Kidney capillary endothelial cell (primary cell): ENCODE measurements around the gene SLC6A7.
"Not testable (repeated sequence)": the region's sequence is repeated elsewhere in the genome, so short reads cannot be mapped to it uniquely, and the experiment has no call there.

ENCODE experiments used
- DNase-seq: peaks from one replicate; pipeline ENCODE4 v3.0.0-alpha.2; 2018; ENCODE audit warnings: low spot score

The SLC6A7 gene

DNA sequence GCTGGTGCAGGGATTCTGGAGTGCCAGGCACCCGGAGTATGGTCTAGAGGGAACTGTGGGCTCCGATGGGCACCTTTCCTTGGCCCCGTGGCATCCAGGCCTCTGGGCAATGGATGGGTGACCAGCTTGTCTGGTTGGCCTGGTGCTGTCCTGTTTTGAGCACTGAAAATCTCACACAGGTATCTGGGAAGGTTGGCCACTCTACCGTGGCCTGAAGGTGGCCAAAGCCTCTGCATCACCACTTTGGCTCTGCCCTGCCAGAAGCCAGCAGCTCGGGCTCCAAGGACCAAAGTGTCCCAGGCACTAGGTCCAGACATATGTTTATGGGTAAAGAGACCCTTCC, 28.8 kb downstream of the SLC6A7 start:
- DNase-seq = no peak

- no peak for DNase-seq
Observed at GRCh38 chr5:150219142-150219541, 29.3 kb downstream of the SLC6A7 start.

GRCh38 chr5:150219861-150220260, 30.0 kb downstream of the SLC6A7 start:
- DNase-seq = no peak

DNA sequence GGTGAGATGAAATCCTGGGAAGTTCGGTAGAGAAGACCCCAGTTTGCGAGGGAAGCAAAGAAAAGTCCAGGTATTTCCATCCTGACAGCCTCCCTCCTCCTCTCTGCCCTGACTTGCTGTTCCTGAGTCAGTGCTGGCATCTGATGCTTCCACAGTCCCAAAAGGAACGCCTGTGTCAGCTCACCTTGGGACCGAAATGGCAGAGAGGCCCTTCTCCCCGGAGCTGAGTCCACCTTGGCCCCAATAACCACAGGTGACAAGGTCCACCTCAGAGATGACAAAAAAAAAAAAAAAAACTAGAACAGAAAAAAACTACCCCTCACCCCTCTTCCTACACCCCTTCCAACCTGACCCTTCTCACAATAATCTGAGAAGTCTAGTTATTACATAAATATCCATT, 31.6 kb downstream of the SLC6A7 start:
- no peak for DNase-seq

DNA sequence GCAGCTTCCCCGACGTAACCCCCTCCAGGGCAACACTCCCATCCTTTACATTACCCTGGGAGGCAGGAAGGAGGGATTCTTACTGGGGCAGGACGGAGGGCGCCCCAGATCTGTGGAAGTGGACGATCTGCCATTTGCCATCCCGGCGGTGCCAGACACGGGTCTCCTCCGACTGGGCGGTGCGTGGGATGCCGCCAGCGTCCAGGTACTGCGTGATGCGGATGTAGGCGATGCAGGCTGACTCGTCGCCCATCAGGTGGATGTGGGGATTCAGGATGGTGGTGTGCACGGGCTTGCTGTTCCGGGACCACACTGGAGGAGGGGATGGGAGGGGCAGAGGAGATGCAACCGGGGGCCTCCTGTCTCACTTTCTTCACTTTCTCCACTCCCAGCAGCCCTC, 33.0 kb downstream of the SLC6A7 start:
- DNase-seq = no peak

DNA sequence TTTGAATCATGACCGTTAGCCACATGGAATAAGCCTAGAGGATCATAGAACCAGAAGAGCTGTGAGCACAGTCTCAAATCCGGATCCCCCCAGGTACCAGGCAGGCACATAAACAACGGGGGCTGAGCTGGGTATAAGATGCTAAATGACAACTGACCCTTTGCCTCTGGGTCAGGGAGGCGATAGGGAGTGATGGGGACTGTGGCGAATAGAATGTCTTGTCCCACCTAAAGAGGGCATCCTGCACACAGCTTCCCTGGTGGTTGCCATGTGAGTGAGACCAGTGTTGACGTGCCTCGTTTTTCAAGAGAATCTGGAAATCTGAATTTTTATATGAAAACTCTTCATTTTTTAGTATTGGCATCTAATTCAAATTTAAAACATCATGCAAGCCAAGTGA, 33.6 kb downstream of the SLC6A7 start:
- DNase-seq = no peak

DNA sequence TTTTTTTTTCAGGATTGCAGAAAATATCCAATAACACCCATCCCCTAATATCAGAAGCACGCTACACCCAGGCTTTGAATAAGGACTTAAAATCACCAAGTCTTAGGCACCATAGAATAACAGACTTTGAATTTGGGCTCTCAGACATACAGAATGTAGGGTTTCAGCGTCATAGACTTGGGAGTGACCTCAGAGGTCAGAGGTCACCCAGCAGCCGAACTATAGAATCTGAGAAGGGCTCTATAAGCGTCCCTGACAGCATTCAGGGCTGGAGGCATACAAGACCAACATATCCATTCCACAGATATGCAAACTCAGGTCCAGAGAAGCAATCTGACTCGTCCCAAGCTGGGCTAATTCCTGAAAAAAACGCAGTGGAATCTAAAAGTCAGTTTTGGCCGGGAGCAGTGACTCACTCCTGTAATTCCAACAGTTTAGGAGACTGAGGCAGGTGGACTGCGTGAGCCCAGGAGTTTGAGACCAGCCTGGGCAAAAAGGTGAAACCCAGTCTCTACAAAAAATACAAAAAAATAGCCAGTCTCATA, 34.7 kb downstream of the SLC6A7 start:
- no peak for DNase-seq

- no peak for DNase-seq
Observed at GRCh38 chr5:150227036-150227435, 37.2 kb downstream of the SLC6A7 start.

DNA sequence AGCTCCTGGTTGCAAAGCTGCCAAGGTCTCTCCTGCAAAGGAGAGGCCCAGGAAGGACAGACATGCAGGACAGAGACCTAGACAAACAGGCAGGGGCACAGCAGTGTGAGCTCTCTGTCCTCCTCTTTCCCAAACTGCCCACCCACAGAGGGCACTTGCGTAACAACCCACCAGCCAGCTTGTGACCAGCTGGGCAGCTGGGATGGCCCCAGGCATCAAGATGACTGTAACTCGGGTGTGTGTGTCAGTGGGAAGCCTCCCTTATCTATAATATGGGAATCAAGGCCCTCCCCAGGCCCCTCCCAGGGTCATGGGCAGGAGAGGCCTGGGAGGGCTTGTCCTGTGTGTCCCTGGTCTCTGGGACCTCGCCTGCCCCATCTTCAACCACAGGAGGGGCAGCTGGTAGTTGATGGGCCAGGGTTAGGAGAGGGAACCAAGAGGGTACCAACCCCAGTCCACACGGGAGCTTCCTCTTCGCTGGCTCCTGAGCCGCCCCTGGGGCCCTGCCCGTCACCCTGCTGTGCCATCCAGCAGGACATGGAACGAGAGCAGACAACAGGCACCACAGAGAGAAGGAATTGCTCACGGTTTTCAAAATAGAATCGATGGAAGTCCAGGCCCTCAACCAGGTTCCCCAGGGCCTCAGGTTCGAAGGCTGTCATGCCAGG, 37.9 kb downstream of the SLC6A7 start:
- no peak for DNase-seq

GRCh38 chr5:150229571-150229970, 39.7 kb downstream of the SLC6A7 start:
- no peak for DNase-seq

DNA sequence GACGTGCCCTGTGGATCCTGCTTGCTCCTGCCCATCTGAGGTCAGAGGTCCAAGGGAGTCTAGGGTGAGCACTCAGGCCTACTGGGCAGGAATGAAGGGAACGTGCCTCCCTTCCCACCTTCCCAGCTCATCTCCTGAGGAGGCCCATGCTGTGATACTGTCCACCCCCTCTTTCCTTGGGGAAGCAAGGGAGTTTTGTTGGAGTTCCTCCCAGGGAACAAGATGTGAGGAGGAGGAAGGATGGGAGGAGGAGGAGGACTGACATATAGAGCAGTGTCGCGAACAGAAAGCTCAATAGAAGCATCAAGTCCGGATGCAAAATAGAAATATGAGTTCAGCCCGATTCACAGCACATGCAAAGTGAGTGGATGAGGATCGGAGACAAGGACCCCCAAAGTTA, 41.0 kb downstream of the SLC6A7 start:
- no peak for DNase-seq

GRCh38 chr5:150233706-150234105, 43.8 kb downstream of the SLC6A7 start:
- not testable (repeated sequence) for DNase-seq

DNA sequence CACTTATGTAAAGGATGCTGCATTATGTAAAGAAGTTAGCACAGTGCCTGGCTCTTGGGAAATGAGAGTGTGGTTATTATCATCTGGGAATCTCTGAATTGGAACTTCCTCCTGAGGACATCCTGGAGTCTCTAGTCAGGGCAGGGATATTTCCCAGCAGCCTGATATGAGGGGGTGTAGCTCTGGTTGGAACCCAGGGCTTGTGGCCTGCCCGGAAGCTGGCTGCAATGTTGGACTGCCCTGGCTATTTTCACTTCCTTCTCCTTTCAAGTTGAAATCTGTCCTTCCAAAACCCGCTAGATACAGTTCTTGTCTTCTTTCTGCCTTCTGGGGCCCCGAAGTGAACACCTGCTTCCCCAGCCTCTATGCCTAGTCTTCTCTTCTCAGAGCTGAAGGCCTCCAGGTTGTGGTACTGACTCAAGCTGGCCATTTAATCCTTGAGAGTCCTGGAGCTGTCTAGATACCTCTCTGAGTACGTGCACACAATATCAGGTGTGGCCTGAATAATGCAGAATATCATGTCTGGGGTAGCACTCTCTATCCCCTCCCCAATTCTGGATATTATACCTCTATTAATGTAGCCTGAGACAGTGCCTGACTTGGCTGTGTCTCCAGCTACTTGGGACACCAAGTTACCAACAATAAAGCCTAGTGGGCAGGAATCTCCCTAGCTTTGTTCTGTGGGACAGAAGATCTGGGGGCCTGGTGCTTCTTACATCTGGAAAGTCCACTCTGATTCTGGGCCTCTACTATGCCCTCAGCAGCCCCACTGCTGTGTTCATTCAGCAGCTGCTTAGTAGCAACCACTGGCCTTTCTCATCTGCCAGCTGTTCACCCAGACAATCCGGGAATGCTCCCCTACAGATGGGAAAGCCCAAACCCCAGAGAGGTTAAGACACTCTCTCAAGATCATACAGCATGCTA, 45.0 kb downstream of the SLC6A7 start:
- DNase-seq = no peak

- DNase-seq = no peak
Observed at GRCh38 chr5:150235500-150235854, 45.6 kb downstream of the SLC6A7 start.

GRCh38 chr5:150236313-150236712, 46.5 kb downstream of the SLC6A7 start:
- DNase-seq = no peak

DNA sequence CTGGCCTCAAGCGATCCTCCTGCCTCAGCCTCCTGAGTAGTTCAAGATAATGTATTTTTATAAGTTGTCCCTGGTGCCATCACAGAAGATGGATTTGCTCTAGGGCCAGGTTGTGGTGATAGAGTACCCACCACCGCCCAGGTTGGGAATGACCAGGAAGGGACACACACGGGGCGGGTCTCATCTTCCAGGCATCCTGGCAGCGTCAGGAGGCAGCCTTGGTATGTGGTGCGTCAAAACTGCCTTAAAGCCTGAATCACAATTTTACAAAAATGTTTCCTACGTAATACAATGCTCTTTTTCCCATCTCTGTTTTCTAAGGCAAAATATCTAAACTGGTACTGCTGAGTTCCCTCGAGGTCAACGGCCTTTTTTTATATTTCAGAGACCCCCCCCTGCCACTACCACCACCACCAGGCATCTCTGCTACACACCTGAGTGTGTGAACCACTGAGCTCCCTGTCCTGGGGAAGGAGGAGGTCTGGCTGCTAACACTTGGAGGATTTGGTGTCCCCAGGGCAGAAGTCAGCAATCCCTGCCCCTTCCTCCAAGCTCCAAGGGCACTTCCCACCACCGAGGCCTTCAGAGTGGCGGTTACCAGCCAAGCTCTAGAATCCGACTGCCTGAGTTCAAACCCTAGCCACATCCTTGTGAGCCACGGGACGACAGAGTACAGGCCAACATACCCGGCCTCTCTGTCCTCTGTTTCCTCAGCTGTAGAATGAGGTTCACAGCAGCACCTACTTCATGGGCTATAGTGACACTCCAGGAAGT, 47.3 kb downstream of the SLC6A7 start:
- no peak for DNase-seq

- DNase-seq = no peak
Observed at GRCh38 chr5:150238646-150239045, 48.8 kb downstream of the SLC6A7 start.

GRCh38 chr5:150239099-150239793, 49.4 kb downstream of the SLC6A7 start:
- DNase-seq = no peak

GRCh38 chr5:150239794-150240122, 49.9 kb downstream of the SLC6A7 start:
- no peak for DNase-seq

GRCh38 chr5:150241298-150242160, 51.7 kb downstream of the SLC6A7 start:
- no peak for DNase-seq

GRCh38 chr5:150242251-150242894, 52.5 kb downstream of the SLC6A7 start:
- DNase-seq = no peak
